OCI-M2 (cell line): ENCODE measurements around the gene TRAPPC5.

Experiments
- DNase-seq: peaks from one replicate; lab custom pipeline; 2025; ENCODE audit not compliant: unreplicated experiment; lab: John Stamatoyannopoulos, UW

TRAPPC5 gene

DNA sequence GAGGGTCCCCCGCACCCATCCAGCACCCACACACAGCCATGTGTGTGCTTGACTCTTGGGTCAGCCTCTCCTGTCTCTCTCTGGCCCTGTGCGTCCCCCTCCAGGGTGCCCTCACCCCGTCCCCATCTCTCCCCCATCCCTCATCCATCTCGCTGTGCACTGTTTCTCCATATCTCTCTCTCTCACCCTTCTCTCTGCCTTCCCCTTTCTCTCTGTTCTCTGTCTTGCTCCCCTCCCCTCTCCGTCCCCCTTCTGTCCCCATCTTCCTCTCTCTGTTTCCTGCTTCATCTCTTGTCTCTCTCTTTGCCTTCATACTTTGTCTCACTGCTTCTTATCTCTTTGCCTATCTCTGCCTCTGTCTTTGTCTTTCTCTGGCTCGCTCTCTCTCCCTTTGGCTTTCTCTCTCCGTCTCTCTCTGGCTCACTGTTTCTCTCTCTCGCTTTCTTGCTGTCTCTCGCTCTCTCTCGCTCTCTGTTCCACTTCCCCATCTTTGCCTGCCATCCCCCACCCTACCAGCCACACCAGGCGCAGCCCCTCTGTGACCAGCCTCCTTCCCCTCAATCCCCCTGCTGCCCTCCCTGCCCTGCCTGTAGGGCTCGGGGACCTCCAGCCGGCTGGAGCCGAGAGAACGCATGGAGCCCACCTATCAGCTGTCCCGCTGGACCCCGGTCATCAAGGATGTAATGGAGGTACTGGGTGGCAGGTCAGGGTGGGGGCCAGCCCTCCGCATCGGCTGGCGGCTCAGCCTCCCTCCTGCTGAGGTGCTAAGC, 34.8 kb upstream of the TRAPPC5 start:
- no peak for DNase-seq

DNA sequence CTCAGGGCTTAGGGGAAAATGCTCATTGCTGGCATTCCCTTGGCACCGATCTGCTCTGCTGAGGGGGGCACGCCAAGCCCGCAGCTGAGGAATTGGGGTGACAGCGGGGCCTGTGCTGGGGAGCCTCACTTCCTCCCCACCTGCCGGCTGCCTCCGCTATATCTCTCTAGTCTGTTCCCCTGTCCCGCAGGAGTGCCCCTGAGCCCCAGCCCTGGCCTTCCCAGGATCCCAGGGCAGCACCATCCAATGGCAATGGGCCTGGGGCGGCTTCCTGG, 34.3 kb upstream of the TRAPPC5 start:
- no peak for DNase-seq

DNA sequence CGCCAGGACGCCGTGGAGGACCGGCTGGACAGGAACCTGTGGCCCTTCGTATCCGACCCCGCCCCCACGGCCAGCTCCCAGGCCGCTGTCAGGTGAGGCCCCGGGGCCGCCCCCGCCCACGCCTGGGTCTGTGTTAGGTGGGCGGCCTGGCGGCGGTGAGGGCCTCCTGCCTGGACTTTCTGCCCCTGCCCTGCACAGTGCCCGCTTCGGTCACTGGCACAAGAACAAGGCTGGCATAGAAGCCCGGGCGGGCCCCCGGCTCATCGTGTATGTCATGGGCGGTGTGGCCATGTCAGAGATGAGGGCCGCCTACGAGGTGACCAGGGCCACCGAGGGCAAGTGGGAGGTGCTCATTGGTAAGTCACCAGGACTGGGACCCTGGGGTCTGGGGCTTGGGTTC, 33.5 kb upstream of the TRAPPC5 start:
- no peak for DNase-seq

DNA sequence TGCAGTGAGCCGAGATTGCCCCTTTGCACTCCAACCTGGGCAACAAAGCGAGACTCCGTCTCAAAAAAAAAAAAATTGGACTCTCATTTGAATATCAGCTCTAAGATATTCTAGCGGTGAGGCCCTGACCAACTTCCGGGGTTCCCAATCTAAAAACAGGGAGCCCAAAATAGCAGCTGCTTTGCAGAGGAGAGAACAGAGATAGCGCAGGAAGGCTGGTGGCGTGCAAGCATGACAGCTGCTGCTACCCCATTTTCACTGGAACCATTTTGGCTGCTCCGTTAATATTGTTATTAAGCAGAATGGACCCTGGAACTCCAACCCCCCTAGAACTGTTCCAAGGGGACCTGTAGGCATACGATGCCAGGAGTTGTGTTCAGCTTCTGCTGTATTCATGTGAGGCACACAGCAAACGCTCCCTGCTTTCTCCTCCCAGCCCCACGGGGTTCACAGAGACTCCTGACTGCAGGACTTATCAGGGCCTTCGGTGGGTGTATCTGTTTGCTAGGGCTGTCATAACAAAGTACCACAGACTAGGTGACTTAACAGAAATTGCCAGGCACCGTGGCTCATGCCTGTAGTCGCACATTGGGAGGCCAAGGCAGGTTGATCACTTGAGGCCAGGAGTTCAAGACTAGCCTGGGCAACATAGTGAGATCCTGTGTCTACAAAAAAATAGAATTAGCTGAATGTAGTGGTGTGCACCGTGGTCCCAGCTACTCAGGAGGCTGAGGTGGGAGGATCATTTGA, 32.2 kb upstream of the TRAPPC5 start:
- DNase-seq = no peak

DNA sequence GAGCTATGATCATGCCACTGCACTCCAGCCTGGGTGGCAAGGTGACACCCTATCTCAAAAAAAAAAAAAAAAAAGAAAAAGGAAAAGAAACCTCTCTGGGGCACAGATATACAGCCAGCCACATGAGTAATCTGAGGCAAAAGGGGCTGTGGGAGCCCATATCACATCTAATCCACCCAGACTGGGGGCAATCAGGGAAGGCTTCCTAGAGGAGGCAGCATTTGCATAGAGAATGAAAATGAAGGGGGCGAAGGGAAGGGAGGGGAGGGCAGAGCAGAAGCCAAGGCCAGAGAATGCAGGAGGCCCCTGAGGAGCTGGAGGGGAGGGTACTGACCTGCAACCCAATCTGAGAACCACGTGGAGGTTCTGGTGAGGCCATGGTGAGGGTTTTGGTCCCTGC, 30.5 kb upstream of the TRAPPC5 start:
- DNase-seq = no peak

DNA sequence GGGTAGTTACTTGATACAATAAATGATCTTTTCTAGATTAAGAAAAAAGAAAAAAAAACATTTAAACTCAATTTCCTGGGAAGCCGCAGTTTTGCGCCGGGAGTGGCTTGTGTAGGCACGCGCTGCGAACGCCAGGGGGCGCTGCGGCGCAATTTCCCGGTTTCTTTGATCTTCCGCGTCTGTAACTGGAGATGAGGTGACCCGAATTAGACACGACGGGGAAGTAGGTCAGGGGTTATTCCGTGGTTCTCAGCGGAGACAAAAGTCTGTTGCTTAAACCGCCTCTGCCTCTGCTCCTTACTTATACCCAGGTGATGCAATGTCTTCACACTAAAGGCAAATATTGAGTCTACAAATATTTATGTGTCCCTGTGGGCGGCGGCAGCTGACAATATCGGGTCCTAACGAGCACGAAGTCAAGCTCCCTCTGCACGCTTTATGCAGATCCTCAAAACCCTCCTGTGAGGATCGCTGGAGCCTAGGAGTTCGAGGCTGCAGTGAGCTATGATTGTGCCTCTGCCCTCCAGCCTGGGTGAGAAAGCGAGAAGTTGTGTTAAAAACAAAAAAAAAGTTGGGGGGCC, 28.5 kb upstream of the TRAPPC5 start:
- no peak for DNase-seq

DNA sequence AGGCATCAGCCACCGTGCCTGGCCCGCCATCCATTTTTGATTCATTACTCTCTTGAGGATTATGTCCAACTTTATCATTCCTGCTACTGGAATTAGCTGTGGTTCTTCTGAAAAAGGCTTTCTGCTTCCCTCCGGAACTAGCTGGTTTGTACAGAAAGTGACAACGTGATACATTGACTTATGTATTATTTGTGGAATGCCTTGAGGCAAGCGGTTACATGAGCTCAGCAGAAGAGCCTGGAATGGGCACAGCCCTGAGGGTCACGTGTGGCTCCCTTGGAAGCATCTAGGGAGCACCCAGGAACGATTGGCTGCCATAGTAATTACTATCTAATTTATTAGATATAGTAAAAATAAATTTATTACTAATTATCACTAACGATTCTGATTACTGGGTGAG, 26.2 kb upstream of the TRAPPC5 start:
- DNase-seq = no peak

DNA sequence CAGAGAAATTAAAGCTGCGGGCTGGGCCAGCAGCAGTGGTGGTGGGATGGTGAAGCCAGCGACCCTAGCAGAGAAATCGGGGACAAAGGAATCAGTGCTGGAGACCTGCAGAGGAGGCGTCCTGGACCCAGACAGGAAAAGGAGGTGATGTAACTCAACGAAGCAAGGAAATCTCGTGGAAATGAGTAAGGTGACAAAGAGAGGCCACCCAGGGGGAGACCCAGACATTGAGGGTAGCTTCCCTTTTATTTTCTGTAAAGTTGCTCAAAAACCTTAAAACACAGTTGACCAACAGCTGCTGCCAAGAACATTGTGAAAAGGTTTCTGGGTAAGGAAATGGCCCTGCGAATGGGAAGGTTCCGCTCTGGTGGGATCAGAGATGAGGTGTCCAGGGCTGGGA, 25.1 kb upstream of the TRAPPC5 start:
- DNase-seq = no peak

DNA sequence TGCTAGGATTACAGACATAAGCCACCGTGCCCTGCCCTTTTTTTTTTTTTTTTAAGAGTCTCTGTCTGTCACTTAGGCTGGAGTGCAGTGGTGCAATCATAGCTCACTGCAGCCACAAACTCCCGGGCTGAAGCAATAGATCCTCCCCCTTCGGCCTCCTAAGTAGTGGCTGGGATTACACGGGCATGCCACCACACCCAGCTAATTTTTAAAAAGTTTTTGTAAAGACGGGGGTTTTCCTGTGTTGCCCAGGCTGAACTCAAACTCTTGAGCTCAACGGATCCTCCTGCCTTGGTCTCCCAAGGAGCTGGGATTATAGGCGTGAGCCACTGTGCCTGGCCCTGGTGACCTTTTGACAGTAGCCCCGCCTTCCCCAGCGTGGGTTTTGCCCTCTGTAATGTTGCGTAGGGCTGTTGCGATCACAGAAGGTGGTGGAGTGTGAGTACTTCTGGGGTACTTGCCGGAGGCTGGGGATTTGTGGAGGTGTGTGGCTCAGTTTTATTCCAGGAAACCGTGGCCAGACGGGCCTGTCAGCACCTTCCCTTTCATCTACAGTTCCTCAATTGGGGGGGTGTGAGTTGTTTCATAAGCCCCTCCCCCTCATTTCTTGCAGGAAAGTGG, 23.4 kb upstream of the TRAPPC5 start:
- no peak for DNase-seq

DNA sequence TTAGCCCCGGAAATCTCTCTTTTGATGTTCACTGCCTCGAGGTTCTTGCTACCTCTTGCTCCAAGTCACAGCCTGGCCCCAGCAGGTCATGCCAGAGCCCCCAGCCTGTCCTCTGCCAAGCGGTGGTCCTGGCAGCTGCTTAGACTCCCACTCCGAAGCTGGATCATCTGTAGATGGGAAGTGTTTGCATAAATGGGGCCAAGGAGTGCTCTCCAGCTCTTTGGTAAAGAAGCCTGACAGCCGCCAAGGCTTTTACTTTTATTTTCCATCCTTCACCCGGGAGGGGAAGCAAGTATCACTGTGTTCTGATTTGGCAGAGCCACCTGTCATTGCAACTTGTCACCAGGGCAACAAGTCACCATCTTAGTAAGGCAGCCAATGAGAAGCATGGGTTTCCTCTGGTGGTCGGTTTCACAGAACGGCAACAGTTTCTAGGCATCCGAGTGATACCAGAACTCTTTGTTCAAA, 22.4 kb upstream of the TRAPPC5 start:
- no peak for DNase-seq

DNA sequence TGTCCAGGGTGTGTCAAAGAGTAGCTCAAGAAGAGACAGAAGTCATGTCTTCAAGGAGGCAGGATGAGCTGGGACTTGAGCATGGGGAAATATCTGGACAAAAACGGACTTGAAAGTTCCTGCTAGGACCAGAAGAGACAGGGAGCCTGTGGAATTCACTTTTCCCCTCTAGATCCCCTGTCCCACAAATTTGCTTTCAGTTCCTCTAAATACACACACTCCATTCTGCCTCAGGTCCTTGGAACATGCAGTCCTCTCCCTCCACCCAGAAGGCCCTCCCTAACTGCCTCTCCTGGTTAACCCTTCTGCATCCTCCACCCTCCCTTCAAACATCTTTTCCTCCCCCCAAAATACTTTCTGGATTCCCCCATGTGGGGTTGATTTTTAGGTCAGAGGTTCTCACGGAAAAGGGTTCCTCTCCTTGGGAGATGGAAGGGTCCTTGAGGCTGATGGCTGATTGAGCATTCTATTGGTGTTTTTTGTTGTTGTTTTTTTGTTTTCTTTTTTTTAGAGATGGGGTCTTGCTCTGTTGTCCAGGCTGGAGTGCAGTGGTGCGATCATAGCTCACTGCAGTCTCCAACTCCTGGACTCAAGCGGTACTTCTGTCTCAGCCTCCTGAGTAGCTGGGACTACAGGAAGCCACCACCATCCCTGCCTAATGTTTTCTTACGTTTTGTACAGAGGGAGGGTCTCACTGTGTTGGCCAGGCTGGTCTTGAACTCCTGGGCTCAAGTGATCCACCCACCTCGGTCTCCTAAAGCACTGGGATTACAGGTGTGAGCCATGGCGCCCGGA, 18.7 kb upstream of the TRAPPC5 start:
- DNase-seq = no peak

DNA sequence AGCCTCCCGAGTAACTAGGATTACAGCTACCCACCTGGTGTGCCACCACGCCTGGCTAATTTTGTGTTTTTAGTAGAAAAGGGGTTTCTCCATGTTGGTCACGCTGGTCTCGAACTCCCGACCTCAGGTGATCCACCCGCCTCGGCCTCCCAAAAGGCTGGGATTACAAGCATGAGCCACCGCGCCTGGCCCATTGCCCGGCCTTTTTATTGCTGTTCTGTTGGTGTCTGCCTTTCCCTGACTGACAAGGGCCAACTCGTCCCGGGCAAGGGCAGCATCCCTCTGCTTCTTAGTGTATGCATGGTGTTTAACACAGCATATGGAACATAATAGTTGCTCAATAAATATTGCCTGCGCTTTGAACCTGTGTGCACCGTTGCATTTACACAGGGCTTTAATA, 18.0 kb upstream of the TRAPPC5 start:
- no peak for DNase-seq

DNA sequence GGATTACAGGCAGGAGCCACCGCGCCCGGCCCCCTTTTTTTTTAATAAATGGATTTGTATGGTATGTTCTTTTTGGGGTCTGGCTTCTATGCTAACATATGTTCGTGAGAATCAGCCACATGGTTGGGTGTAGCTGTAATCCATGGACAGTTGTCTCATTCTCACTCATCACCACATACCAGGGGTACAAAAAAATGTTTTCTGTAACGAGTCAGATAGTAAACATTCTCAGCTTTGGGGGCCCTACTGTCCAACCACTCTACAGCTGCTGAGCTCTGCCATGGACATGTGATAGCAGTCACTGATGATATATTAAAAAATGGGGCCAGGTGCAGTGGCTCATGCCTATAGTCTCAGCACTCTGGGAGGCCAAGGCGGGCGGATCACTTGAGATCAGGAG, 16.9 kb upstream of the TRAPPC5 start:
- DNase-seq = no peak

DNA sequence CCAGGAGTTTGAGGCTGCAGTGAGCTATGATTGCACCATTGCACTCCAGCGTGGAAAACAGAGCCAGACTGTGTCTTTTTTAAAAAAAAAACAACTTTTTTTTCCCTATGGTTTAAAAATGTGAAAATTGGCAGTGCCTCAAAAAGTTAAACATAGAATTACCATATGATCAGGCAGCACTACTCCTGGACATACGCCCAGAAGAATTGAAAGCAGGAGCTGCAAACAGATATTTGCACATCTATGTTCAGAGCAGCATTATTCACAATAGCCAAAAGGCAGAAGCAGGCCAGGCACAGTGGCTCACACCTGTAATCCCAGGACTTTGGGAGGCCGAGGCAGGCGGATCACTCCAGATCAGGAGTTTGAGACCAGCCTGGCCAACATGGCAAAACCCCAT, 15.6 kb upstream of the TRAPPC5 start:
- no peak for DNase-seq

DNA sequence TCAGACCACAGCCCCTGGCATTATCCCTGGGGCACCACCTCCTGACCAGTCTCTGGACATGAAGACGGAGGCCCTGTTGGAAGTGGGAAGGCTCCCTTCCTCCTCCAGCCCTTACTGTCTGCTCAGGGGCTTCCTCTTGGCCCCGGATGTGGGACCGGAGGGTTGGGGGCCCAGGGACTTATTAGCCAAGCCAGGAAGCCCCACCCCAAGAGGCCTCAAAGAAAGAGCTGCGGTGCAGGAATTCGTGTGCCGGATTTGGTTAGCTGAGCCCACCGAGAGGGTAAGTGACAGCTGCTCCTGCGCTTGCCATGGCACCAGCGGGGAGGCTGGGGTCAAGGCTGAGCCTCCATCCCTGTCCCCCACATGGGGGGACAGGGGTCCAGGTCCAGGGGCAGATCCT, 11.8 kb upstream of the TRAPPC5 start, which contains the start of gene RETN:
RETN (plus strand) TSS at position 208 of the 400 bp plus-strand sequence. CDS start 278 bp downstream, outside the sequence.
- DNase-seq = no peak

DNA sequence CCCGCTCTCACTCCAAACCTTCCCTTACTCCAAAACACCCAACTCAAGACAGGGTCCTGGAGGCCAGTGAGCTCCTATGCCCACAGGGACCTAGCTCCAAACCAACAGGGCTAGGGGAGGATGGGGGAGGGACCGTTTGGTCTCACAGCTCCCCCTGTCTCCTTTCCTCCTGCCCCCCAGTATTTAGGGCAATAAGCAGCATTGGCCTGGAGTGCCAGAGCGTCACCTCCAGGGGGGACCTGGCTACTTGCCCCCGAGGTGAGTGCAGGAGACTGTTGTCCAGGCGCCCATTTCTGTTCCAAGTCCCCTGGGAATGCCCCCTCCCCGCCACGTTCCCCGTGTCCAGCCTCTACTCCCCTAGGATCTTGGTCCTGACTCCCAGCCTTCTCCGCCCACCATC, 11.0 kb upstream of the TRAPPC5 start:
- no peak for DNase-seq

DNA sequence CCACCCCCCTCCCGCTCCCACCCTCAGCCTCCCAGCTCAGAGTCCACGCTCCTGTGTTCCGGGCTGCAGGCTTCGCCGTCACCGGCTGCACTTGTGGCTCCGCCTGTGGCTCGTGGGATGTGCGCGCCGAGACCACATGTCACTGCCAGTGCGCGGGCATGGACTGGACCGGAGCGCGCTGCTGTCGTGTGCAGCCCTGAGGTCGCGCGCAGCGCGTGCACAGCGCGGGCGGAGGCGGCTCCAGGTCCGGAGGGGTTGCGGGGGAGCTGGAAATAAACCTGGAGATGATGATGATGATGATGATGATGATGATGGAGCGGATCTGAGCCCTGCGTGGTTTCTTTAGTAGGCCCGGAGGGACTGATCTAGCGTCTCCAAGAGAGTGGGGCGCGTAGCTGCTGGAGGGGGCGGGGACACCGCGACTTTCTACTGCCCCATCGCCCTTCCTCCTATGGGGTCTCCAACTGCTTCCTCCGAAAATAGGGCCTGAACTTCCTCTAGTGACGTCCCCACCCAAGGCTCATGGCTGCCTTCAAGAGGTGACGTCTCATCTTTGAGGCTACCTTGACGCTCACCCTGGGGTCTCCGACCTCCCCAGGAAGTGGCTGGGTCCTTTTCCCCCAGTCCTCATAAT, 10.4 kb upstream of the TRAPPC5 start:
- no peak for DNase-seq

DNA sequence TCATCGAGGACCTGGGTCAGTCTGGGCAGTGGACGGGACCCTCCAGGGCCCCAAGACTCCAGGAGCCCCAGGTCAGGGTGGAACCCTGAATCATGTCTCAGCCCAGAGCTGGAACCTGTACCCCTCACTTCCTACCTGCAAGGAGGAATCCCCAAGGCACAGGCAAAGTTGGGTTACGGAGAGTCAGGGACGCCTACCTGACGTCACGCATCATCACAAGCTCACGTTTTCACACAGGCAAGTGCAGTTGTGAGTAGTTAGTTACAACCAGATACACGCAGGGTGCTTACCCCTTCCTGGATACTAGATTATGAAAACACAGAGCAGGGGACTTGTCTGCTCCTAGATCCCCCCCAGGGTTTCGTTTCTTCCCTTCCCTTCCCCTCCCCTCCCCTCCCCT, 9.8 kb upstream of the TRAPPC5 start:
- no peak for DNase-seq

DNA sequence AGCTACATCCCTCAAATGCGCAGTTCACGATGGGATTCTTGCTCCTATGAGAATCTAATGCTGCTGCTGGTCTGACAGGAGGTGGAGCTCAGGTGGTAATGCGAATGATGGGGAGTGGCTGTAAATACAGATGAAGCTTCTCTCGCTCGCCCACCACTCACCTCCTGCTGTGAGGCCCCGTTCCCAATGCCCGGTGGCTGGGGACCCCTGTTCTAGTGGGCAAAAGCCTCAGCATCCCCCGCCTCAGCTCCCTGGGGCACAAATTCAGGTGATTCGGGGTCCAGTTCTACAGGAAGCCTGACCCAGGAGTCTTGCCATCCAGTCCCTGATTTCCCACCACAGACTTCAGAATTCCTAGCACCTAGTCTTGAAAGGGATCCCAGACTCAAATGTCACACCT, 8.1 kb upstream of the TRAPPC5 start:
- no peak for DNase-seq
